Peyer's patch (tissue), 4 donors: ENCODE results near the gene ISY1. TPM values are rescaled to one million over a fixed set of nuclear protein-coding genes. Genes with fewer than 3 reads are reported as not detected.

Experiments used
- DNase-seq, 3 donors: peaks; one replicate each; pipeline ENCODE4 v3.0.0-alpha.2; 2017 to 2019
- H3K27ac ChIP-seq, 4 donors: fragments of 200-600 bp; sonication (generic); one replicate each; pipeline ENCODE4 v1.5.1; 2016 to 2019
- H3K27me3 ChIP-seq, 2 donors: fragments of 200-600 bp; sonication (generic); one replicate each; pipeline ENCODE4 v1.5.1; 2019
- H3K36me3 ChIP-seq, 3 donors: fragments of 200-600 bp; sonication (generic); one replicate each; pipeline ENCODE4 v1.5.1; 2016 to 2019
- H3K4me1 ChIP-seq, 4 donors: fragments of 200-600 bp; sonication (generic); one replicate each; pipeline ENCODE4 v1.5.1; 2016 to 2019
- H3K4me3 ChIP-seq, 4 donors: fragments of 200-600 bp; sonication (generic); 1 replicate in 3 of 4; 2 replicates in 1 of 4; pipeline ENCODE4 v1.5.1; 2016 to 2019; ENCODE audit warnings: mild to moderate bottlenecking in 1 of 4
- H3K9me3 ChIP-seq, 4 donors: fragments of 200-600 bp; sonication (generic); one replicate each; pipeline ENCODE4 v1.5.1; 2016 to 2019; ENCODE audit warnings: mild to moderate bottlenecking in 1 of 4
- POLR2A ChIP-seq, 2 donors: fragments of 450-650 bp; IDR thresholded peaks; one replicate each; pipeline ENCODE4 v1.5.1; 2017; ENCODE audit warnings: antibody characterized with exemption in 2 of 2, mild to moderate bottlenecking in 2 of 2, moderate library complexity in 2 of 2
- total RNA-seq, 4 donors: library from RNA; depleted of rRNA; stranded (reverse); fragments of >200 nt; gene quantifications; one replicate each; pipeline ENCODE4 v1.1.0, GENCODE V29; 2016
- TF ChIP-seq, protein P1 (sequence below), 6 experiments: fragments of 450-650 bp in 4 of 6; fragments of 200-600 bp in 2 of 6; sonication (generic) in 1 of 6; IDR thresholded peaks; one replicate each; pipeline ENCODE4 v1.5.1; 2017 to 2019; ENCODE audit warnings: antibody characterized with exemption in 6 of 6, mild to moderate bottlenecking in 3 of 6, moderate library complexity in 1 of 6

ISY1 gene
- total RNA-seq, 4 donors from 2014 or later: 11.1 to 24.9 (median 18.2) TPM

- Histone ChIP-seq H3K27ac (no peak overlapping the region), H3K27me3 (no peaks in the 10 kb centered on the region), H3K9me3 (no peaks in the 10 kb centered on the region), H3K36me3 (no peaks in the 10 kb centered on the region), H3K4me1 (peaks cover 0 to 6% (median 0%) of the 10 kb centered on the region in 4 donors), H3K4me3 (no peak overlapping the region)
- TF ChIP-seq, protein P1, sequence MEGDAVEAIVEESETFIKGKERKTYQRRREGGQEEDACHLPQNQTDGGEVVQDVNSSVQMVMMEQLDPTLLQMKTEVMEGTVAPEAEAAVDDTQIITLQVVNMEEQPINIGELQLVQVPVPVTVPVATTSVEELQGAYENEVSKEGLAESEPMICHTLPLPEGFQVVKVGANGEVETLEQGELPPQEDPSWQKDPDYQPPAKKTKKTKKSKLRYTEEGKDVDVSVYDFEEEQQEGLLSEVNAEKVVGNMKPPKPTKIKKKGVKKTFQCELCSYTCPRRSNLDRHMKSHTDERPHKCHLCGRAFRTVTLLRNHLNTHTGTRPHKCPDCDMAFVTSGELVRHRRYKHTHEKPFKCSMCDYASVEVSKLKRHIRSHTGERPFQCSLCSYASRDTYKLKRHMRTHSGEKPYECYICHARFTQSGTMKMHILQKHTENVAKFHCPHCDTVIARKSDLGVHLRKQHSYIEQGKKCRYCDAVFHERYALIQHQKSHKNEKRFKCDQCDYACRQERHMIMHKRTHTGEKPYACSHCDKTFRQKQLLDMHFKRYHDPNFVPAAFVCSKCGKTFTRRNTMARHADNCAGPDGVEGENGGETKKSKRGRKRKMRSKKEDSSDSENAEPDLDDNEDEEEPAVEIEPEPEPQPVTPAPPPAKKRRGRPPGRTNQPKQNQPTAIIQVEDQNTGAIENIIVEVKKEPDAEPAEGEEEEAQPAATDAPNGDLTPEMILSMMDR (IDR thresholded peaks at IDR 0.05): no peak
- TF ChIP-seq POLR2A (IDR thresholded peaks at IDR 0.05): no peak
- DNase-seq: no peak
Observed at GRCh38 chr3:129085165-129085715, 75.6 kb downstream of the ISY1 start.

- DNase-seq: no peak
- no peaks in the 10 kb centered on the region for H3K9me3 ChIP-seq
Observed at GRCh38 chr3:129084501-129084900, 76.4 kb downstream of the ISY1 start.

GRCh38 chr3:129082026-129082425 is 78.8 kb downstream of the ISY1 start:
- no peak for DNase-seq
- no peak overlapping the region for H3K27ac ChIP-seq
- no peaks in the 10 kb centered on the region for H3K9me3 ChIP-seq

More at GRCh38 chr3:129084501-129084900, 76.4 kb downstream of the ISY1 start:
- H3K27me3 ChIP-seq: no peaks in the 10 kb centered on the region
- H3K4me1 ChIP-seq: peaks cover 0 to 6% (median 0%) of the 10 kb centered on the region in 4 donors
- H3K4me3 ChIP-seq: no peak overlapping the region
- TF ChIP-seq, protein P1 (IDR thresholded peaks at IDR 0.05): no peak
- TF ChIP-seq POLR2A (IDR thresholded peaks at IDR 0.05): no peak
- no peak overlapping the region for H3K27ac ChIP-seq
- no peaks in the 10 kb centered on the region for H3K36me3 ChIP-seq

DNA sequence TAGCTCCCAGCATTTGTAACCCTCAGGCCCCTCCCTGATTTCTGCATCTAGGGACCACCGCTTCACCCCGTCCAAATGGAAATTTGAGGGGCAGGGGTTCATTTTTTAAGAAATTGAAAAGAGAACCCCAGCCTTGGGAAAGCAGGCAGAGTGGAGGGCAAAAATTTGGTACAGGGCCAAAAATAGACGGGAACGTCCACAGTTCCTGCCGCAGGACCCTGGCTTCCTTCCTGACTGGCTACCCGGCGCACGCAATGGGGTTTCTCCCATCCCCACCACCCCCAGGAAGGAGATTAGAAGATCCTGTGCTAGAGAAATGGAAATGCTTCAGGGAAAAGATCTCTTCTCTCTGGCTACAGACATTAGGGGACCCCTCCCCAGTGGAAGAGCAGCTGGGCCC is 79.4 kb downstream of the ISY1 start:
- TF ChIP-seq, protein P1 (IDR thresholded peaks at IDR 0.05): no peak
- TF ChIP-seq POLR2A (IDR thresholded peaks at IDR 0.05): no peak
- Histone ChIP-seq H3K4me3 (no peak overlapping the region), H3K4me1 (no peaks in the 10 kb centered on the region), H3K27ac (no peak overlapping the region), H3K27me3 (no peaks in the 10 kb centered on the region), H3K36me3 (no peaks in the 10 kb centered on the region), H3K9me3 (no peaks in the 10 kb centered on the region)
- DNase-seq: no peak

More at GRCh38 chr3:129082026-129082425, 78.8 kb downstream of the ISY1 start:
- Histone ChIP-seq H3K4me1 (peaks cover 0 to 3% (median 0%) of the 10 kb centered on the region in 4 donors), H3K27me3 (no peaks in the 10 kb centered on the region), H3K36me3 (no peaks in the 10 kb centered on the region), H3K4me3 (no peak overlapping the region)
- no peak for TF ChIP-seq POLR2A (IDR thresholded peaks at IDR 0.05)
- TF ChIP-seq, protein P1 (IDR thresholded peaks at IDR 0.05): no peak

GRCh38 chr3:129078510-129078909 is 82.4 kb downstream of the ISY1 start:
- TF ChIP-seq, protein P1 (IDR thresholded peaks at IDR 0.05): no peak
- no peak for TF ChIP-seq POLR2A (IDR thresholded peaks at IDR 0.05)
- Histone ChIP-seq H3K27me3 (no peaks in the 10 kb centered on the region), H3K27ac (no peak overlapping the region), H3K36me3 (no peaks in the 10 kb centered on the region), H3K4me3 (no peak overlapping the region), H3K9me3 (no peaks in the 10 kb centered on the region), H3K4me1 (no peaks in the 10 kb centered on the region)
- no peak for DNase-seq

Other genes with a start within 250 kb of the ISY1 start
- gene CFAP92, start 167.0 kb downstream of the ISY1 start, total RNA-seq: 1 to 10 TPM in 3 of 4 donors, not detected in 1; 1.5 to 2.4 (median 1.7) TPM
- gene EFCC1, start 159.8 kb downstream of the ISY1 start, total RNA-seq: 10 to 100 TPM in 1 of 4 donors, 1 to 10 TPM in 3; 3.3 to 40.4 (median 4.0) TPM
- not detected for gene GP9, start 100.3 kb downstream of the ISY1 start, total RNA-seq
- 10 to 100 TPM in 3 of 4 donors, 1 to 10 TPM in 1; 9.1 to 18.7 (median 11.3) TPM for gene RAB43, start 39.3 kb downstream of the ISY1 start, total RNA-seq
- 100 to 1,000 TPM; 191 to 261 (median 231) TPM for gene CNBP, start 22.8 kb upstream of the ISY1 start, total RNA-seq
- 100 to 1,000 TPM; 120 to 220 (median 176) TPM for gene COPG1, start 88.5 kb upstream of the ISY1 start, total RNA-seq
- 10 to 100 TPM; 22.2 to 29.7 (median 24.2) TPM for gene HMCES, start 117.8 kb upstream of the ISY1 start, total RNA-seq